Vagina (tissue), 2 donors: ENCODE data around the gene RETREG1. TPM values are rescaled to one million over a fixed set of nuclear protein-coding genes. Genes with fewer than 3 reads are reported as not detected.

Experiments used
- DNase-seq, 2 donors: peaks; one replicate each; pipeline ENCODE4 v3.0.0-alpha.2; 2017; ENCODE audit errors: extremely low spot score in 2 of 2
- H3K27ac ChIP-seq: fragments of 200-600 bp; sonication (generic); one replicate; pipeline ENCODE4 v1.5.1; 2019
- H3K27me3 ChIP-seq: fragments of 200-600 bp; sonication (generic); one replicate; pipeline ENCODE4 v1.5.1; 2019
- H3K36me3 ChIP-seq, 2 donors: fragments of 200-600 bp; sonication (generic); one replicate each; pipeline ENCODE4 v1.5.1; 2017 to 2019
- H3K4me1 ChIP-seq: fragments of 200-600 bp; sonication (generic); one replicate; pipeline ENCODE4 v1.5.1; 2019
- H3K4me3 ChIP-seq, 2 donors: fragments of 200-600 bp; sonication (generic); 1 replicate in 1 of 2; 2 replicates in 1 of 2; pipeline ENCODE4 v1.5.1; 2016 to 2019
- H3K9me3 ChIP-seq: fragments of 200-600 bp; sonication (generic); one replicate; pipeline ENCODE4 v1.5.1; 2019
- CTCF ChIP-seq, 3 experiments: fragments of 450-650 bp in 2 of 3; fragments of 200-600 bp in 1 of 3; sonication (generic) in 1 of 3; IDR thresholded peaks; one replicate each; pipeline ENCODE4 v1.5.1; 2017 to 2019; ENCODE audit warnings: antibody characterized with exemption in 3 of 3, mild to moderate bottlenecking in 2 of 3, moderate library complexity in 2 of 3
- POLR2A ChIP-seq, 2 donors: fragments of 450-650 bp; IDR thresholded peaks; one replicate each; pipeline ENCODE4 v1.6.1; 2017; ENCODE audit warnings: antibody characterized with exemption in 2 of 2, mild to moderate bottlenecking in 2 of 2, moderate library complexity in 2 of 2
- POLR2AphosphoS5 ChIP-seq, 2 donors: sonication (generic); formaldehyde crosslinking; IDR thresholded peaks; one replicate each; pipeline ENCODE4 v1.9.0; 2017; ENCODE audit warnings: antibody characterized with exemption in 2 of 2, mild to moderate bottlenecking in 2 of 2, low read depth in 1 of 2; ENCODE audit not compliant: insufficient read depth in 1 of 2
- intact Hi-C: fragments of 100-400 bp; cut with DNase I; formaldehyde crosslinking; loops from one replicate; pipeline ENCODE4 v1.15.1; 2023
- total RNA-seq: library from RNA; depleted of rRNA; stranded (reverse); fragments of >200 nt; gene quantifications from one replicate; pipeline ENCODE4 v1.2.3, GENCODE V29; 2016

Gene RETREG1
- total RNA-seq, 1 donor from 2014 or later: 27.7 TPM

- DNase-seq: no peak
- H3K4me3 ChIP-seq: no peak overlapping the region
- peaks cover 17% of the 10 kb centered on the region for H3K4me1 ChIP-seq
- intact Hi-C loops: no loop called here
- no peaks in the 10 kb centered on the region for H3K9me3 ChIP-seq
- H3K27ac ChIP-seq: no peak overlapping the region
- H3K36me3 ChIP-seq: no peaks in the 10 kb centered on the region
- TF ChIP-seq POLR2AphosphoS5 (IDR thresholded peaks at IDR 0.05; ENCODE audit: insufficient read depth in 1 of 2, low read depth in 1 of 2) (no peak), CTCF (IDR thresholded peaks at IDR 0.05) (no peak), POLR2A (IDR thresholded peaks at IDR 0.05) (no peak)
- no peaks in the 10 kb centered on the region for H3K27me3 ChIP-seq
Observed at GRCh38 chr5:16486711-16487111, 130.1 kb downstream of the RETREG1 start.

- DNase-seq: no peak
- intact Hi-C loops: no loop called here
- H3K36me3 ChIP-seq: no peaks in the 10 kb centered on the region
- no peaks in the 10 kb centered on the region for H3K27me3 ChIP-seq
- H3K9me3 ChIP-seq: no peaks in the 10 kb centered on the region
- TF ChIP-seq POLR2A (IDR thresholded peaks at IDR 0.05) (no peak), POLR2AphosphoS5 (IDR thresholded peaks at IDR 0.05; ENCODE audit: insufficient read depth in 1 of 2, low read depth in 1 of 2) (no peak), CTCF (IDR thresholded peaks at IDR 0.05) (no peak)
- H3K4me3 ChIP-seq: no peak overlapping the region
- no peak overlapping the region for H3K27ac ChIP-seq
- peaks cover 14% of the 10 kb centered on the region for H3K4me1 ChIP-seq
Observed at GRCh38 chr5:16485656-16486055, 131.1 kb downstream of the RETREG1 start.

- H3K36me3 ChIP-seq: no peaks in the 10 kb centered on the region
- intact Hi-C loops: no loop called here
- no peak overlapping the region for H3K27ac ChIP-seq
- no peak for DNase-seq
- H3K4me3 ChIP-seq: no peak overlapping the region
- no peaks in the 10 kb centered on the region for H3K9me3 ChIP-seq
- no peaks in the 10 kb centered on the region for H3K27me3 ChIP-seq
- TF ChIP-seq CTCF (IDR thresholded peaks at IDR 0.05): no peak
- TF ChIP-seq POLR2AphosphoS5 (IDR thresholded peaks at IDR 0.05; ENCODE audit: insufficient read depth in 1 of 2, low read depth in 1 of 2): no peak
- TF ChIP-seq POLR2A (IDR thresholded peaks at IDR 0.05): no peak
- peaks cover 14% of the 10 kb centered on the region for H3K4me1 ChIP-seq
Observed at GRCh38 chr5:16484081-16484480, 132.7 kb downstream of the RETREG1 start.

GRCh38 chr5:16483361-16483760 is 133.4 kb downstream of the RETREG1 start:
- intact Hi-C loops: no loop called here
- Histone ChIP-seq H3K27me3 (no peaks in the 10 kb centered on the region), H3K36me3 (no peaks in the 10 kb centered on the region), H3K9me3 (no peaks in the 10 kb centered on the region), H3K4me1 (peaks cover 14% of the 10 kb centered on the region), H3K27ac (no peak overlapping the region), H3K4me3 (no peak overlapping the region)
- DNase-seq: no peak
- TF ChIP-seq CTCF (IDR thresholded peaks at IDR 0.05) (no peak), POLR2A (IDR thresholded peaks at IDR 0.05) (no peak), POLR2AphosphoS5 (IDR thresholded peaks at IDR 0.05; ENCODE audit: insufficient read depth in 1 of 2, low read depth in 1 of 2) (no peak)

GRCh38 chr5:16482891-16483290 is 133.9 kb downstream of the RETREG1 start:
- peaks cover 14% of the 10 kb centered on the region for H3K4me1 ChIP-seq
- no peak overlapping the region for H3K4me3 ChIP-seq
- no peaks in the 10 kb centered on the region for H3K36me3 ChIP-seq
- intact Hi-C loops: no loop called here
- H3K27ac ChIP-seq: no peak overlapping the region
- no peak for TF ChIP-seq POLR2A (IDR thresholded peaks at IDR 0.05)
- no peak for TF ChIP-seq POLR2AphosphoS5 (IDR thresholded peaks at IDR 0.05; ENCODE audit: insufficient read depth in 1 of 2, low read depth in 1 of 2)
- H3K9me3 ChIP-seq: no peaks in the 10 kb centered on the region
- DNase-seq: no peak
- no peaks in the 10 kb centered on the region for H3K27me3 ChIP-seq
